T-cell (primary cell): Measurements from ENCODE around the gene RINL. TPM values are rescaled to one million over a fixed set of nuclear protein-coding genes. Genes with fewer than 3 reads are reported as not detected.

ENCODE experiments used
- ATAC-seq, 4 experiments: fragments of 200-7000 bp in 3 of 4; fragments of 150-1000 bp in 1 of 4; cut with Tn5 transposase; replicated peaks in 1 of 4; 1 replicate in 3 of 4; 2 replicates in 1 of 4; pipeline ENCODE4 v1.10.0; 2021; ENCODE audit warnings: moderate library complexity in 3 of 4, mild to moderate bottlenecking in 2 of 4, moderate number of reproducible peaks in 1 of 4
- CTCF ChIA-PET, 2 donors: fragments of 300-600 bp; sonication (Branson Sonifier 250); formaldehyde crosslinking; loops; one replicate each; lab custom pipeline; 2022; ENCODE audit warnings: antibody characterized with exemption in 2 of 2; lab: Charles Lee
- POLR2A ChIA-PET, 2 donors: fragments of 300-600 bp; sonication (Branson Sonifier 250); formaldehyde crosslinking; loops; one replicate each; lab custom pipeline; 2022; ENCODE audit warnings: antibody characterized with exemption in 2 of 2; lab: Charles Lee
- DNase-seq, 35 experiments: peaks; one replicate each; pipeline versions ENCODE4 v3.0.0 to v3.0.0-alpha.2; 2013 to 2023
- H3K27ac ChIP-seq: one replicate; pipeline ENCODE4 v1.5.1; 2013; ENCODE audit warnings: low read length
- H3K27me3 ChIP-seq, 2 experiments: replicated peaks in 1 of 2; 1 replicate in 1 of 2; 2 replicates in 1 of 2; pipeline versions ENCODE4 v1.6.1 to v1.7.0; 2013; ENCODE audit warnings: low read length in 1 of 2, mixed read lengths in 1 of 2; ENCODE audit not compliant: control insufficient read depth in 2 of 2, insufficient read depth in 2 of 2; ENCODE audit errors: extremely low read depth in 1 of 2
- H3K36me3 ChIP-seq, 2 donors: 1 replicate in 1 of 2; 2 replicates in 1 of 2; pipeline versions ENCODE4 v1.6.1 to v1.7.0; 2013; ENCODE audit warnings: low read length in 1 of 2; ENCODE audit not compliant: control insufficient read depth in 2 of 2, insufficient read depth in 1 of 2; ENCODE audit errors: extremely low read depth in 1 of 2
- H3K4me1 ChIP-seq, 2 experiments: 1 replicate in 1 of 2; 2 replicates in 1 of 2; pipeline versions ENCODE4 v1.6.1 to v1.7.0; 2013; ENCODE audit warnings: low read length in 2 of 2, mixed read lengths in 1 of 2; ENCODE audit not compliant: insufficient read depth in 2 of 2, control insufficient read depth in 1 of 2; ENCODE audit errors: extremely low read depth in 1 of 2
- H3K4me3 ChIP-seq, 2 donors: 1 replicate in 1 of 2; 2 replicates in 1 of 2; pipeline versions ENCODE4 v1.5.1 to v1.7.0; 2013; ENCODE audit warnings: mild to moderate bottlenecking in 2 of 2, low read length in 1 of 2, moderate library complexity in 1 of 2; ENCODE audit not compliant: control insufficient read depth in 1 of 2; ENCODE audit errors: extremely low read depth in 1 of 2
- H3K9me3 ChIP-seq: 2 replicates; pipeline ENCODE4 v1.7.0; 2013
- H3K27ac Mint-ChIP-seq, 2 donors: one replicate each; pipeline ENCODE4 v1.8.0; 2020 to 2021; ENCODE audit warnings: mild to moderate bottlenecking in 2 of 2, mixed read lengths in 2 of 2
- H3K27me3 Mint-ChIP-seq, 2 donors: one replicate each; pipeline ENCODE4 v1.8.0; 2021 to 2022; ENCODE audit warnings: mixed read lengths in 2 of 2
- H3K36me3 Mint-ChIP-seq: one replicate; pipeline ENCODE4 v1.8.0; 2021; ENCODE audit warnings: mixed read lengths
- H3K4me1 Mint-ChIP-seq, 3 donors: one replicate each; pipeline ENCODE4 v1.8.0; 2020 to 2022; ENCODE audit warnings: mixed read lengths in 3 of 3, mild to moderate bottlenecking in 1 of 3
- H3K4me3 Mint-ChIP-seq, 3 donors: one replicate each; pipeline ENCODE4 v1.8.0; 2020 to 2022; ENCODE audit warnings: mild to moderate bottlenecking in 3 of 3, mixed read lengths in 3 of 3, moderate library complexity in 3 of 3
- H3K9me3 Mint-ChIP-seq, 3 donors: one replicate each; pipeline ENCODE4 v1.8.0; 2020 to 2022; ENCODE audit warnings: mixed read lengths in 3 of 3
- WGBS: methylation state at CpG from one replicate; pipeline ENCODE4 v1.1.5; 2013; ENCODE audit warnings: missing lambda C conversion rate; ENCODE audit not compliant: insufficient coverage; 5-methylcytosine and 5-hydroxymethylcytosine counted together
- total RNA-seq, 35 experiments: library from RNA in 6 of 35; stranded (reverse) in 6 of 35; fragments of 120-200 nt in 1 of 35; gene quantifications; one replicate each; pipeline versions ENCODE4 v1.2.1 to v1.2.4 and lab custom pipeline; 2013 to 2026

RINL gene
- total RNA-seq, 5 donors from 2014 or later (not counting 1 experiment from before 2014, with no cell fraction given): 44.2 to 81.3 (median 71.0) TPM

GRCh38 chr19:38840583-38840968 lies 37.5 kb downstream of the RINL start:
- no peaks in the 10 kb centered on the region for H3K27me3 ChIP-seq
- CTCF ChIA-PET: no interaction called here
- DNase-seq (no peak), ATAC-seq (no peak)
- no peaks in the 10 kb centered on the region for H3K9me3 ChIP-seq
- no peaks in the 10 kb centered on the region for H3K27me3 Mint-ChIP-seq
- 100% methylated on average over 2 of the region's 5 CpGs for WGBS
- POLR2A ChIA-PET: interaction anchor here (0.6 to 0.7 kb wide), 3 partner anchors 9 to 900 kb away, joined by 4 to 5 read pairs (median 5); partner anchors contain the start of gene HNRNPL (in 1 of the 2)
- peak overlapping the region in 1 of 3 donors; percentile 97 for H3K4me3 Mint-ChIP-seq
- H3K27ac Mint-ChIP-seq: peak overlapping the region; percentile 84
- H3K36me3 ChIP-seq: peaks cover 20 to 92% of the 10 kb centered on the region in 2 donors
- H3K27ac ChIP-seq: peak overlapping the region; percentile 64
- peaks cover 74% of the 10 kb centered on the region for H3K36me3 Mint-ChIP-seq
- H3K4me3 ChIP-seq: no peak overlapping the region
- no peaks in the 10 kb centered on the region for H3K9me3 Mint-ChIP-seq
- H3K4me1 ChIP-seq: peaks cover 28 to 71% of the 10 kb centered on the region in 2 experiments
- H3K4me1 Mint-ChIP-seq: peaks cover 51 to 69% (median 67%) of the 10 kb centered on the region in 3 donors

- no peaks in the 10 kb centered on the region for H3K9me3 ChIP-seq
- CTCF ChIA-PET: no interaction called here
- POLR2A ChIA-PET: interaction anchor here in 1 of 2 donors (0.7 kb wide), 1 partner anchor 9 kb away, joined by 4 read pairs; the partner anchor contains the start of gene HNRNPL
- Mint-ChIP-seq H3K4me3 (peak overlapping the region in 1 of 3 donors; percentile 97), H3K27me3 (no peaks in the 10 kb centered on the region), H3K27ac (peak overlapping the region; percentile 66 to 68), H3K4me1 (peaks cover 45 to 64% (median 62%) of the 10 kb centered on the region in 3 donors), H3K36me3 (peaks cover 71% of the 10 kb centered on the region), H3K9me3 (no peaks in the 10 kb centered on the region)
- no peak overlapping the region for H3K27ac ChIP-seq
- no peak for DNase-seq
- H3K27me3 ChIP-seq: no peaks in the 10 kb centered on the region
- peaks cover 20 to 86% of the 10 kb centered on the region in 2 donors for H3K36me3 ChIP-seq
- WGBS: 82% methylated on average over 4 of the region's 28 CpGs
- ATAC-seq: no peak
- peaks cover 28 to 65% of the 10 kb centered on the region in 2 experiments for H3K4me1 ChIP-seq
- no peak overlapping the region for H3K4me3 ChIP-seq
Measured at GRCh38 chr19:38839816-38840582, 38.1 kb downstream of the RINL start.

- POLR2A ChIA-PET: no interaction called here
- no peaks in the 10 kb centered on the region for H3K9me3 Mint-ChIP-seq
- peaks cover 37 to 56% (median 54%) of the 10 kb centered on the region in 3 donors for H3K4me1 Mint-ChIP-seq
- H3K27ac Mint-ChIP-seq: peak overlapping the region; percentile 28 to 69
- H3K36me3 Mint-ChIP-seq: peaks cover 66% of the 10 kb centered on the region
- 91% methylated on average over 4 of the region's 12 CpGs for WGBS
- Histone ChIP-seq H3K27me3 (no peaks in the 10 kb centered on the region), H3K27ac (no peak overlapping the region), H3K4me1 (peaks cover 26 to 57% of the 10 kb centered on the region in 2 experiments), H3K36me3 (peaks cover 23 to 78% of the 10 kb centered on the region in 2 donors), H3K4me3 (no peak overlapping the region), H3K9me3 (no peaks in the 10 kb centered on the region)
- CTCF ChIA-PET: interaction anchor here in 1 of 2 donors (0.6 kb wide), 1 partner anchor 42 kb away, joined by 8 read pairs; no protein-coding TSS in a partner anchor
- no peak for DNase-seq
- no peaks in the 10 kb centered on the region for H3K27me3 Mint-ChIP-seq
- ATAC-seq: no peak
- H3K4me3 Mint-ChIP-seq: no peak overlapping the region
Measured at GRCh38 chr19:38838986-38839761, 38.9 kb downstream of the RINL start.

- ATAC-seq (no peak), DNase-seq (peak in 1 of 35 experiments; percentile 41)
- Histone ChIP-seq H3K27ac (no peak overlapping the region), H3K36me3 (peaks cover 23 to 70% of the 10 kb centered on the region in 2 donors), H3K4me1 (peaks cover 18 to 49% of the 10 kb centered on the region in 2 experiments), H3K4me3 (no peak overlapping the region), H3K27me3 (no peaks in the 10 kb centered on the region), H3K9me3 (no peaks in the 10 kb centered on the region)
- Mint-ChIP-seq H3K27ac (peak overlapping the region; percentile 28 to 69), H3K27me3 (no peaks in the 10 kb centered on the region), H3K4me3 (no peak overlapping the region), H3K36me3 (peaks cover 59% of the 10 kb centered on the region), H3K9me3 (no peaks in the 10 kb centered on the region), H3K4me1 (peaks cover 29 to 48% (median 46%) of the 10 kb centered on the region in 3 donors)
- ChIA-PET POLR2A (no interaction called here), CTCF (interaction anchor here in 1 of 2 donors (0.6 kb wide), 1 partner anchor 42 kb away, joined by 8 read pairs; no protein-coding TSS in a partner anchor)
- 89% methylated on average over 10 of the region's 19 CpGs for WGBS
Measured at GRCh38 chr19:38838208-38838985, 39.7 kb downstream of the RINL start.

- CTCF ChIA-PET: no interaction called here
- DNase-seq (no peak), ATAC-seq (no peak)
- peaks cover 23 to 63% of the 10 kb centered on the region in 2 donors for H3K36me3 ChIP-seq
- WGBS: 98% methylated on average over 6 of the region's 7 CpGs
- Mint-ChIP-seq H3K4me1 (peaks cover 22 to 42% (median 41%) of the 10 kb centered on the region in 3 donors), H3K27ac (peak overlapping the region in 1 of 2 donors; percentile 48), H3K4me3 (no peak overlapping the region), H3K36me3 (peaks cover 53% of the 10 kb centered on the region), H3K27me3 (no peaks in the 10 kb centered on the region), H3K9me3 (no peaks in the 10 kb centered on the region)
- POLR2A ChIA-PET: interaction anchor here in 1 of 2 donors (0.6 kb wide), 1 partner anchor 19 kb away, joined by 3 read pairs; no protein-coding TSS in a partner anchor
- H3K4me1 ChIP-seq: peaks cover 11 to 42% of the 10 kb centered on the region in 2 experiments
- no peaks in the 10 kb centered on the region for H3K27me3 ChIP-seq
- no peak overlapping the region for H3K27ac ChIP-seq
- H3K9me3 ChIP-seq: no peaks in the 10 kb centered on the region
- H3K4me3 ChIP-seq: no peak overlapping the region
Measured at GRCh38 chr19:38837656-38838121, 40.4 kb downstream of the RINL start.
